Measurements from ENCODE around the gene ZNF385B.

ZNF385B gene

GRCh38 chr2:179771791-179772190 is 89.6 kb downstream of the ZNF385B start:
- no peaks in the 10 kb centered on the region for H3K9me3 ChIP-seq (ENCODE audit: low read length)
- H3K27ac ChIP-seq (ENCODE audit: low read depth, low read length, poor library complexity, severe bottlenecking): no peak overlapping the region
- no peak overlapping the region for H2AFZ ChIP-seq (ENCODE audit: low read length)
- no peaks in the 10 kb centered on the region for H4K20me1 ChIP-seq (ENCODE audit: insufficient read depth, low read length)
- no peak overlapping the region for H3K9ac ChIP-seq (ENCODE audit: low read length)
- no peak overlapping the region for H3K4me3 ChIP-seq (ENCODE audit: low read depth, low read length, poor library complexity, severe bottlenecking)
- no peaks in the 10 kb centered on the region for H3K27me3 ChIP-seq (ENCODE audit: insufficient read depth, low read length)
- H3K4me2 ChIP-seq (ENCODE audit: low read length): no peak overlapping the region
- no peaks in the 10 kb centered on the region for H3K79me2 ChIP-seq (ENCODE audit: insufficient read depth, low read length)
- TF ChIP-seq EZH2 (IDR thresholded peaks at IDR 0.05; ENCODE audit: borderline replicate concordance, low read length): no peak
- TF ChIP-seq CTCF (IDR thresholded peaks at IDR 0.05; ENCODE audit: low read length): no peak
- no peaks in the 10 kb centered on the region for H3K4me1 ChIP-seq (ENCODE audit: insufficient read depth, low read length, severe bottlenecking)
- H3K36me3 ChIP-seq (ENCODE audit: insufficient read depth, low read length): no peaks in the 10 kb centered on the region
- no peaks in the 10 kb centered on the region for H3K9me2 ChIP-seq (ENCODE audit: low read depth, low read length)
- H3F3A ChIP-seq (ENCODE audit: insufficient read depth, low read length): no peaks in the 10 kb centered on the region

GRCh38 chr2:179770029-179770428 is 91.4 kb downstream of the ZNF385B start:
- Histone ChIP-seq H3K27ac (ENCODE audit: low read depth, low read length, poor library complexity, severe bottlenecking) (no peak overlapping the region), H3K9me3 (ENCODE audit: low read length) (no peaks in the 10 kb centered on the region), H3K4me3 (ENCODE audit: low read depth, low read length, poor library complexity, severe bottlenecking) (no peak overlapping the region), H4K20me1 (ENCODE audit: insufficient read depth, low read length) (no peaks in the 10 kb centered on the region), H3K9me2 (ENCODE audit: low read depth, low read length) (no peaks in the 10 kb centered on the region), H3K4me1 (ENCODE audit: insufficient read depth, low read length, severe bottlenecking) (no peaks in the 10 kb centered on the region), H3F3A (ENCODE audit: insufficient read depth, low read length) (no peaks in the 10 kb centered on the region), H3K36me3 (ENCODE audit: insufficient read depth, low read length) (no peaks in the 10 kb centered on the region), H3K9ac (ENCODE audit: low read length) (no peak overlapping the region), H3K27me3 (ENCODE audit: insufficient read depth, low read length) (no peaks in the 10 kb centered on the region), H2AFZ (ENCODE audit: low read length) (no peak overlapping the region), H3K79me2 (ENCODE audit: insufficient read depth, low read length) (no peaks in the 10 kb centered on the region), H3K4me2 (ENCODE audit: low read length) (no peak overlapping the region)
- TF ChIP-seq EZH2 (IDR thresholded peaks at IDR 0.05; ENCODE audit: borderline replicate concordance, low read length): no peak
- no peak for TF ChIP-seq CTCF (IDR thresholded peaks at IDR 0.05; ENCODE audit: low read length)

GRCh38 chr2:179769323-179769722 is 92.1 kb downstream of the ZNF385B start:
- no peak overlapping the region for H3K4me3 ChIP-seq (ENCODE audit: low read depth, low read length, poor library complexity, severe bottlenecking)
- H3K36me3 ChIP-seq (ENCODE audit: insufficient read depth, low read length): no peaks in the 10 kb centered on the region
- no peak overlapping the region for H2AFZ ChIP-seq (ENCODE audit: low read length)
- H3K4me1 ChIP-seq (ENCODE audit: insufficient read depth, low read length, severe bottlenecking): no peaks in the 10 kb centered on the region
- H3K27me3 ChIP-seq (ENCODE audit: insufficient read depth, low read length): no peaks in the 10 kb centered on the region
- no peaks in the 10 kb centered on the region for H3K9me2 ChIP-seq (ENCODE audit: low read depth, low read length)
- H3K27ac ChIP-seq (ENCODE audit: low read depth, low read length, poor library complexity, severe bottlenecking): no peak overlapping the region
- no peaks in the 10 kb centered on the region for H3K9me3 ChIP-seq (ENCODE audit: low read length)
- H3K9ac ChIP-seq (ENCODE audit: low read length): no peak overlapping the region
- H4K20me1 ChIP-seq (ENCODE audit: insufficient read depth, low read length): no peaks in the 10 kb centered on the region
- no peaks in the 10 kb centered on the region for H3K79me2 ChIP-seq (ENCODE audit: insufficient read depth, low read length)
- TF ChIP-seq EZH2 (IDR thresholded peaks at IDR 0.05; ENCODE audit: borderline replicate concordance, low read length): no peak
- H3F3A ChIP-seq (ENCODE audit: insufficient read depth, low read length): no peaks in the 10 kb centered on the region
- no peak overlapping the region for H3K4me2 ChIP-seq (ENCODE audit: low read length)

DNA sequence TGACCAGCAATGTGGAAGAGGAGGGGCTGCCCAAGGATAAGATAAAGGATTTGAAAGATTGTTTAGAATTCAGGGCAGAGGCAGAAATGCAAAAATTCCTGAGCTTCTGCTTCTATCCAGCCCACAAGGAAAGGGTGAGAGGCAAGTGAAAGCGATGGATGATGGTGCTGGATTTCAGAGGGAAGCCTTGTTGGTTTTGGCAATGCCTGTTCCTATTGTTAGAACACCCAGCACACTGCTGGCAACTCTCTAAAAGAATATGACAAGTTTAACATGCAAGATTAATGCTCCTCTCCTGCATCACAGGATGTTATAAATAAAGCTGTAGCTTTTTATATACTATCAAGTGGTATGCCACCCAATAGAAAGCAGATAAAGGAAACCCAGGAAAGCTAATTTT is 92.6 kb downstream of the ZNF385B start:
- Histone ChIP-seq H3K79me2 (ENCODE audit: insufficient read depth, low read length) (no peaks in the 10 kb centered on the region), H3K27ac (ENCODE audit: low read depth, low read length, poor library complexity, severe bottlenecking) (no peak overlapping the region), H3K27me3 (ENCODE audit: insufficient read depth, low read length) (no peaks in the 10 kb centered on the region), H3K9me2 (ENCODE audit: low read depth, low read length) (no peaks in the 10 kb centered on the region), H4K20me1 (ENCODE audit: insufficient read depth, low read length) (no peaks in the 10 kb centered on the region), H2AFZ (ENCODE audit: low read length) (no peak overlapping the region), H3K4me3 (ENCODE audit: low read depth, low read length, poor library complexity, severe bottlenecking) (no peak overlapping the region), H3K36me3 (ENCODE audit: insufficient read depth, low read length) (no peaks in the 10 kb centered on the region), H3F3A (ENCODE audit: insufficient read depth, low read length) (no peaks in the 10 kb centered on the region), H3K4me1 (ENCODE audit: insufficient read depth, low read length, severe bottlenecking) (no peaks in the 10 kb centered on the region), H3K9ac (ENCODE audit: low read length) (no peak overlapping the region), H3K4me2 (ENCODE audit: low read length) (no peak overlapping the region), H3K9me3 (ENCODE audit: low read length) (no peaks in the 10 kb centered on the region)
- TF ChIP-seq EZH2 (IDR thresholded peaks at IDR 0.05; ENCODE audit: borderline replicate concordance, low read length): no peak
- TF ChIP-seq CTCF (IDR thresholded peaks at IDR 0.05; ENCODE audit: low read length): no peak

Data from OCI-LY1 (cell line).